GM19023 (cell line): ENCODE measurements around the gene ADSS1.

Experiments used
- ATAC-seq: cut with Tn5 transposase; IDR thresholded peaks from one replicate; pipeline ENCODE4 v1.9.1; 2021; ENCODE audit warnings: mild to moderate bottlenecking, moderate library complexity; ENCODE audit not compliant: unreplicated experiment

The ADSS1 gene

GRCh38 chr14:104697892-104698583 is 26.0 kb upstream of the ADSS1 start:
- ATAC-seq = no peak

DNA sequence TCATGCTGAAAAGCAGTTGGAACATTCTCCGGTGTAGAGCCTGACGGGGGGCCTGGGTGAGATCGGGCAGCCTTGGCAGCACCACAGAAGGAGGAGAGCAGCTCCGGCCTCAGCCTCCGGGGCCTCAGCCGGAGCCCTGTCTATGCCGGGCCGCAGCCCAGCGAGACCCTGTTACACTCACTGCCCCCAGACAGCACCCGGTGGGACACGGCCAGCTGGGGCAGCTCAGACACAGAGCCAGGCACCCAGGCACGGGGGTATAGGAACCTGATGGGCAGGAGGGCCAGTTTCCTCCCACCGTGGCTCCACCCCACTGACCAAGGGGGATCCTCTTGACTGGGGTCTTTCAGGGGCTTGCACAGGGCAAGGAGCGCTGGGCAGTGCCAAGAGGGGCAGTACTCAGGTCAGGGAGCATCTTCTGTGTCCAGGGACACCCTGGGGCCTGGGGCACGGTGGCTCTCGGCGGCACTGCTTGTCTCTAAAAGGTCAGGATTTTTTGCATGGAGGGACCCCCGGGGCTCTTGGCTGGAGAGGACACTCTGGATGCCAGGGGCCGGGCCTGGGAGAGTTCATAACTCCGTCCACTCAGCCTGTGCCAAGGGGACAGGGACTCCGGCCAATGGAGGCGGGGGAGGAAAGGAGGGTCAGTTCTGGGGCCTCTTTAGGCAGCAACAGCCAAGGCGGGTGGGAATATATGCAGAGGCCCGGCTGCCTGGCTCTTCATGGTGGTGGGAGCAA is 25.2 kb upstream of the ADSS1 start:
- no peak for ATAC-seq

GRCh38 chr14:104699426-104699748 is 24.6 kb upstream of the ADSS1 start:
- ATAC-seq = no peak

- no peak for ATAC-seq
Measured at GRCh38 chr14:104700225-104700651, 23.8 kb upstream of the ADSS1 start.

DNA sequence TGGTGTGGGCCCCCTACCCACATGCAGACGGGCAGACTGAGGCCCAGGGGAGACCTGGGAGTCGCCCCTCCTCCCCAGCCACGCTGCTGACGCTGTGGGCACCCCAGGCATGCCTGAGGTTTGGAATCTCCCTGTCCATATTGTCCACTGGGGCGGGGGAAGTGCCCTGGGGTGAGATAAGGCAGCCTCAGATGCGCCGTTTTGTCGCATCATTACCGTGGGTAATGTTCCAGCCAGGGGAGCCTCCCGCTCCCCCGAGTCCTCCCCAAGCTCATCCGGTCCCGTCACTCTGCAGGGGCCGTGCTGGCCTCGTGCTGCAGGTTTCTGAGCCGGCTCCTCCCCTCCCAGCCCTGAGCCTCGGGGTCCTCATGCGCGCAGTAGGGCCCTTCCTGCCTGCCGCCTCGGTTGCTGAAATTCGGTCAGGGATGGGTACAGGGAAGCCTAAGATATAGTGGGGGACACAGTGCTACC is 23.2 kb upstream of the ADSS1 start:
- no peak for ATAC-seq

GRCh38 chr14:104701383-104702076 is 22.5 kb upstream of the ADSS1 start:
- ATAC-seq = no peak

GRCh38 chr14:104702106-104702505 is 21.9 kb upstream of the ADSS1 start:
- ATAC-seq = no peak

DNA sequence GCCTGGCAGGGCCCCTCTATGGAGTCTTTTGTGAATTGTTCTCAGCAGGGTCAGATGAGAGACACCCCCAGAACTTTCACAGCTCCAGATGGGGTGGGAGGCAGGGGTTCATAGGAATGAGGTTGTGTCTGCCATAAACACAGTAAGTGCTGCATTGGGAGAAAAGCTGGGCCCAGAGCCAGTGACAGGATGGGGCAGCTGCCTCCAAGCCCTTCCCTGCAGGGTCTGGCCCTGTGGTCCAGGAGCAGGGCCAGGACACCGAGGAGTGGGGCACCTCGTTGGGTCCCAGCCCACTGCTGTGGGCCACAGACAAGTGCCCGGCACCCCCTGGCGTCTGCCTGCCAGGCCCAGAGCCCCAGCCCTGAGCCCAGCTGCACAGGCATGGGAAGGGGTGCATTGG is 21.4 kb upstream of the ADSS1 start:
- no peak for ATAC-seq

GRCh38 chr14:104703269-104703668 is 20.8 kb upstream of the ADSS1 start:
- ATAC-seq = no peak

- no peak for ATAC-seq
Measured at GRCh38 chr14:104704252-104704651, 19.8 kb upstream of the ADSS1 start.

DNA sequence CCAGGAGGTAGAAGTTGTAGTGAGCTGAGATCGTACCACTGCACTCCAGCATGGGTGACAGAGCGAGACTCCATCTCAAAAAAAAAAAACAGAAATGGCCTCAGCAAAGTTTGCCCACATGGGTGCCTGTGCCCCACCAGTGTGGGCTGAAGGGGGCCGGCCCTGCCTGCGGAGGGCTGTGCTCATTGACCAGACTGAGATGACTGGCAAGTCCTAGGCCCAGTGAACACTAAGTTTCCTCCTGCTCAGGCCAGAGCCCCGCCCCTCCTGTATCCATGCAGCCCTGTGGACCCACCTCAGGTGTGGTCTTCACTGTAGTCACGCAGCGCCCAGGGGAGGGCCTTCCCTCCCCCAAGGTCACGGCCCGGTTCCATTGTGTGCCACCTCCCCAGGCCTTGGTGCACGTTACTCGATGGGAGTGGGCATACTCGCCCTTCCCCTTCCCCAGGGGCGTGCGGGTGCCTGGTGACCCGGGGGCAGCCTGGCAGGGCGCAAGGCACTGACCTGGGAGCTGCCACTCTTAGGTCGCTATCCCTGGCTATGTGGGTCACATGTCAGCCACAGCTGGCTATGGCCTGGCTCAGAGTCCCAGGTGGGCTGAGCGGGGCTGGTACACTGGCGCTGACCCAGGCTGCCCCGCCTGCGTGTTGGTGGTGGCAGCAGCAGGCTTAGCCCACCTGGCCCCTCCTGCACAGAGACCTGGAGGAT is 18.5 kb upstream of the ADSS1 start:
- ATAC-seq = no peak

DNA sequence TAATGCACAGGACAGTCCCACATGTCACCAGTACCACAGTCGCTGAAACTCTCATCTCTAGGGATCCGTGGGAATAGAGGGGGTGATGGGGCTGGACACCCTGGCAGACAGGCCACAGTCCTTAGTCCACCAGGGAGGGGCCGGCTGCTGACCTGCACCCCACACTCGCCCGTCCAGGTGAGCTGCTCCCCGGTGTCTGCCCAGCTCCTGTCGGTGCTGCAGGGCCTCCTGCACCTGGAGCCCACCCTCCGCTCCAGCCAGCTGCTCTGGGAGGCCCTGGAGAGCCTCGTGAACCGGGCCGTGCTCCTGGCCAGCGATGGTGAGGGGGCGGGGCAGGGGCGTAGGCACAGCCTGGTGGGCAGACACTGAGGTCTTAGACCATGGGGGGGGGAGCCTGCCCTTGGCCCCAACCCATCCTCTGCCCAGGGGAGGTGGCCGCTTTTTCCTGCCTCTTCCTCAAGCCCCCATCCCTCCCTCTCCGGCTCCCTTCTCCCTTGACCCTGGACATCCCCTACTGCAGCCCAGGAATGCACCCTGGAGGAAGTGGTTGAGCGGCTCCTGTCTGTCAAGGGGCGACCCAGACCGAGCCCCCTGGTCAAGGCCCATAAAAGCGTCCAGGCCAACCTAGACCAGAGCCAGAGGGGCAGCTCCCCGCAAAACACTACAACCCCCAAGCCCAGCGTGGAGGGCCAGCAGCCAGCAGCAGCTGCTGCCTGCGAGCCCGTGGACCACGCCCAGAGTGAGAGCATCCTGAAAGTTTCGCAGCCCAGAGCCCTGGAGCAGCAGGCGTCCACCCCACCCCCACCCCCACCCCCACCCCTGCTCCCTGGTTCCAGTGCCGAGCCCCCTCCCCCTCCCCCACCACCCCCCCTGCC is 17.1 kb upstream of the ADSS1 start:
- no peak for ATAC-seq

- ATAC-seq = no peak
Measured at GRCh38 chr14:104707608-104708595, 16.1 kb upstream of the ADSS1 start.

- no peak for ATAC-seq
Measured at GRCh38 chr14:104708606-104709268, 15.3 kb upstream of the ADSS1 start.

DNA sequence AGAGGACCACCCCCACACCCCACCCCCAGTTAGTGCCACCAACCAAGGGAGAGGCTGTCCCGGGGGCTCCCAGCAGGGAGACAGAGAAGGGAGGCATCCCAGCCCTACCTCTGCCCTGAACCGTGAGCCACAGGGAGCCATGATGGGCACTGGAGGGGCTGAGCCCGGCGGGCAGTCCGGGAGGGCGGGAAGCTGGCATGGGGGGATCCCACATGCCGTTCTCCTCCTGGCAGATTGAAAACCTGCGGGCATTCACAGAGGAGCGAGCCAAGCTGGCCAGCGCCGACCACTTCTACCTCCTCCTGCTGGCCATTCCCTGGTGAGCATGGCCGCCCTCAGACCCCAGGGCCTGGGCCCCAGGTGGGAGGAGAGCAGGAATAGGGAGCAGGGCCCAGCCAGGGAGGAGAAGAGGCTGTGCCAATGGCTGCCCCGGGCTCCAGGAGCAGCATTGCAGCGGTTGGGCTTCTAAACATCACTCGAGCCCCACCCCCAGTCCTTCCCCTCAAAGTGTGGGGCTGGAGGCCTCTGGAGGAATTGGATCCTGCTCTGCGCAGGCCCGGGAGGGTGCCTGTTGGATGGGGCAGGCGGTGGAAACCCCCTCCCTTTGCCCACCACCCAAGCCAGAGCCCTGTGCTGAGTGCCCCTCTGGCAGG is 14.5 kb upstream of the ADSS1 start:
- ATAC-seq = no peak

GRCh38 chr14:104710071-104710735 is 13.8 kb upstream of the ADSS1 start:
- ATAC-seq = no peak

DNA sequence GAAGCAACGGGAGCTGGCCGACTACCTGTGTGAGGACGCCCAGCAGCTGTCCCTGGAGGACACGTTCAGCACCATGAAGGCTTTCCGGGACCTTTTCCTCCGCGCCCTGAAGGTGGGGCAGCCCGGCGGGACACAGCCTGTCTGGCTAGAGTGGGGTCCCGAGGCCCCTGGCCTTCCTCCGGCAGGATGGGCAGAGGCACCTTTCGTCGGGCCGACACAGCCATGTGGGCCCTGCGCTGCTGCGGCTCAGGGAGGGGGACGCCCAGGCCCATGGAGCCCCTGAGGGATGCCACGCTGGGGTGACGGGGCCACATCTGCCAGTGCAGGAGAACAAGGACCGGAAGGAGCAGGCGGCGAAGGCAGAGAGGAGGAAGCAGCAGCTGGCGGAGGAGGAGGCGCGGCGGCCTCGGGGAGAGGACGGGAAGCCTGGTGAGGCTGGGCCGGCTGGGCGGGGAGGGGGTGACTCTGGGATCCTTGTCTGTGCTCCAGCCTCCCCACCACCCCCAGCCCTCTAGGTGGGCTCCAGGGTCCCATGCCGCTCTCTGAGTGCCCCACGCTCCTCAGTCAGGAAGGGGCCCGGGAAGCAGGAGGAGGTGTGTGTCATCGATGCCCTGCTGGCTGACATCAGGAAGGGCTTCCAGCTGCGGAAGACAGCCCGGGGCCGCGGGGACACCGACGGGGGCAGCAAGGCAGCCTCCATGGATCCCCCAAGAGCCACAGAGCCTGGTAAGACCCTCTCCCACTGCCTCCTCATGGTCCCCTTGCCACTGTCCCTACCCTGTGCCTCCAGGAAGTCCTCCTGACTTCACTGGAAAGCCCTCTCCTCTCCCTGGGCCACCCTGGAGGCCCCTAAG is 10.9 kb upstream of the ADSS1 start:
- ATAC-seq = no peak
